ENCODE measurements around the gene KCTD1. TPM values are rescaled to one million over a fixed set of nuclear protein-coding genes. Genes with fewer than 3 reads are reported as not detected.

The KCTD1 gene
- total RNA-seq: 6.5 and 6.7 TPM in 2 replicates

DNA sequence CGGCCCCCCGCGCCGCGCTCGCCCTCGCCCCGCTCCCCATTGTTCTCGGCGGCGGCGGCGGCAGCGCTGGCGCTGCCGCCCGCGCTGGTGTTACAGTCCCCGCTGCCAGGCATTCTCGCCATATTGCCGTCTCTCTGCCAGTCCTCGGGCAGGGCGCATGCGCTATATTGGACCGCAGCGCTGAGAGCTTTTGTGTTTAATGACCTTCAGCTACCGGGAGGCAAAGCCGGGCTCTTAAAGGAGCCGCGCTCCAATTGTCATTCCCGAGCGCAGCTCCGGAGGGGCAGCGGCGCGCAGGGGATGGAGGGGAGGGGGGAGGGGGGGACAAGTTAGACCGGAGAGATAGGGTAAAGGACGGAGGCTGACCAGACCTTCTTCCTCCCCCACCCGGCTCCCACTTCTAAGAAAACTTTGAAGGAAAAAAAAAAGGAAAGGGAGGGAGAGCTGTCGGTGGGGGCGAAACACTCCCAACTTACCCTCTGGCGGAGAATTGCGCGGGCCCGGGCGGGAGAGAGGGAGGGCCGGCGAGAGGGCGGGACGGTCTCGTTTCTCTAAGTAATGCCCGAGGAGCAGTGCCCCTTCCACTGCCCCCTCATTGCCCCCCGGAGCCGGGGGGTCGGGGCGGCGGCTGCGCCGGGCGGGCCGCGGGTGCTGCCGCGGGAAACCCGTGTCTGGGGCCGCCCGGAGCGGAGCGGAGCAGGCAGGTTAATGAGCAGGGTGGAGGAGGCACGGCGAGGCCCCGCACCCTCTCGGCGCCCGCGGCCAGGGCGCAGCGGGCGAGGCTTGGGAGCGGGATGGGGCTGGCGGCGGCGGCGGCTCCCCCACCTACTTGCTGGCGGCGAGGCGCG is at the start of gene KCTD1:
KCTD1 (minus strand) TSS at position 139 of the 848 bp plus-strand sequence; CDS start at position 122, 17 bp downstream.

